Stomach (tissue), 9 donors: ENCODE data around the gene FNDC11. TPM values are rescaled to one million over a fixed set of nuclear protein-coding genes. Genes with fewer than 3 reads are reported as not detected.

ENCODE experiments used
- DNase-seq, 2 donors: peaks; one replicate each; pipeline versions ENCODE4 v3.0.0 to v3.0.0-alpha.2; 2013 to 2019
- H3K27ac ChIP-seq, 5 donors: fragments of 200-600 bp in 4 of 5; sonication (generic) in 4 of 5; one replicate each; pipeline ENCODE4 v1.5.1; 2013 to 2019; ENCODE audit warnings: mild to moderate bottlenecking in 1 of 5, moderate library complexity in 1 of 5
- H3K27me3 ChIP-seq, 3 donors: fragments of 200-600 bp; sonication (generic); one replicate each; pipeline ENCODE4 v1.5.1; 2017 to 2019; ENCODE audit warnings: mixed run types in 1 of 3
- H3K36me3 ChIP-seq, 4 donors: fragments of 200-600 bp; sonication (generic); 1 replicate in 3 of 4; 2 replicates in 1 of 4; pipeline ENCODE4 v1.5.1; 2016 to 2019
- H3K4me1 ChIP-seq, 4 donors: fragments of 200-600 bp; sonication (generic); one replicate each; pipeline ENCODE4 v1.5.1; 2016 to 2019
- H3K4me3 ChIP-seq, 4 donors: fragments of 200-600 bp; sonication (generic) in 3 of 4; one replicate each; pipeline ENCODE4 v1.5.1; 2016 to 2019; ENCODE audit warnings: mild to moderate bottlenecking in 1 of 4
- H3K9me3 ChIP-seq, 4 donors: fragments of 200-600 bp; sonication (generic); one replicate each; pipeline ENCODE4 v1.5.1; 2016 to 2019
- EP300 ChIP-seq: sonication (generic); formaldehyde crosslinking; IDR thresholded peaks from one replicate; pipeline ENCODE4 v1.6.1; 2017; ENCODE audit warnings: antibody characterized with exemption
- POLR2A ChIP-seq, 4 donors: fragments of 450-650 bp; IDR thresholded peaks; one replicate each; pipeline ENCODE4 v1.6.1; 2016; ENCODE audit warnings: antibody characterized with exemption in 4 of 4, control low read depth in 2 of 4, mild to moderate bottlenecking in 1 of 4, moderate library complexity in 1 of 4
- POLR2AphosphoS5 ChIP-seq, 3 donors: sonication (generic); formaldehyde crosslinking; IDR thresholded peaks; one replicate each; pipeline ENCODE4 v1.6.1; 2016; ENCODE audit warnings: antibody characterized with exemption in 3 of 3
- WGBS, 5 donors: extraction: QIAGEN DNeasy Blood & Tissue Kit in 3 of 5; methylation state at CpG; one replicate each; pipeline versions ENCODE4 v1.1.5 to v1.1.7; 2013 to 2018; 5-methylcytosine and 5-hydroxymethylcytosine counted together
- intact Hi-C: fragments of 100-400 bp; cut with DNase I; formaldehyde crosslinking; loops from one replicate; pipeline ENCODE4 v1.15.1; 2023; ENCODE audit warnings: low total_unique reads
- polyA plus RNA-seq, 3 donors: library from polyadenylated mRNA; stranded (reverse); fragments of 200-250 nt; gene quantifications; one replicate each; pipeline ENCODE4 v1.2.3, GENCODE V29; 2013
- total RNA-seq, 5 donors: library from RNA; depleted of rRNA; stranded (reverse); fragments of >200 nt; gene quantifications; one replicate each; pipeline versions ENCODE4 v1.1.0 to v1.2.3, GENCODE V29; 2014 to 2016
- TF ChIP-seq, protein P1 (sequence below), 7 experiments: fragments of 450-650 bp in 4 of 7; fragments of 200-600 bp in 3 of 7; sonication (generic) in 3 of 7; IDR thresholded peaks; one replicate each; pipeline ENCODE4 v1.5.1; 2016 to 2019; ENCODE audit warnings: antibody characterized with exemption in 7 of 7, control low read depth in 2 of 7, mild to moderate bottlenecking in 1 of 7
- donor health status: healthy with polysubstance abuse.
- donor health status: Bipolar disorder and iron deficiency.
- donor health status: healthy.

Gene FNDC11
- total and polyA plus RNA-seq, 8 donors = 0.25 to 3.1 (median 0.55) TPM; not detected in 3

GRCh38 chr20:63580796-63581461 lies 27.0 kb downstream of the FNDC11 start:
- 19 to 55% (median 43%) methylated on average over 10 to 12 of the region's 12 CpGs for WGBS, 5 donors
- TF ChIP-seq EP300 (no peak), POLR2A (IDR thresholded peaks at IDR 0.05) (no peak), POLR2AphosphoS5 (IDR thresholded peaks at IDR 0.05) (no peak)
- TF ChIP-seq, protein P1, sequence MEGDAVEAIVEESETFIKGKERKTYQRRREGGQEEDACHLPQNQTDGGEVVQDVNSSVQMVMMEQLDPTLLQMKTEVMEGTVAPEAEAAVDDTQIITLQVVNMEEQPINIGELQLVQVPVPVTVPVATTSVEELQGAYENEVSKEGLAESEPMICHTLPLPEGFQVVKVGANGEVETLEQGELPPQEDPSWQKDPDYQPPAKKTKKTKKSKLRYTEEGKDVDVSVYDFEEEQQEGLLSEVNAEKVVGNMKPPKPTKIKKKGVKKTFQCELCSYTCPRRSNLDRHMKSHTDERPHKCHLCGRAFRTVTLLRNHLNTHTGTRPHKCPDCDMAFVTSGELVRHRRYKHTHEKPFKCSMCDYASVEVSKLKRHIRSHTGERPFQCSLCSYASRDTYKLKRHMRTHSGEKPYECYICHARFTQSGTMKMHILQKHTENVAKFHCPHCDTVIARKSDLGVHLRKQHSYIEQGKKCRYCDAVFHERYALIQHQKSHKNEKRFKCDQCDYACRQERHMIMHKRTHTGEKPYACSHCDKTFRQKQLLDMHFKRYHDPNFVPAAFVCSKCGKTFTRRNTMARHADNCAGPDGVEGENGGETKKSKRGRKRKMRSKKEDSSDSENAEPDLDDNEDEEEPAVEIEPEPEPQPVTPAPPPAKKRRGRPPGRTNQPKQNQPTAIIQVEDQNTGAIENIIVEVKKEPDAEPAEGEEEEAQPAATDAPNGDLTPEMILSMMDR (IDR thresholded peaks at IDR 0.05) = peak in 1 of 7 experiments; percentile 22
- no peaks in the 10 kb centered on the region for H3K36me3 ChIP-seq
- intact Hi-C loops = no loop called here
- H3K27ac ChIP-seq = no peak overlapping the region
- H3K27me3 ChIP-seq = peaks cover 0 to 14% (median 4%) of the 10 kb centered on the region in 3 donors
- peak; percentile 53 to 80 for DNase-seq
- H3K4me3 ChIP-seq = no peak overlapping the region
- H3K4me1 ChIP-seq = peaks cover 0 to 14% (median 0%) of the 10 kb centered on the region in 4 donors
- H3K9me3 ChIP-seq = no peaks in the 10 kb centered on the region

DNA sequence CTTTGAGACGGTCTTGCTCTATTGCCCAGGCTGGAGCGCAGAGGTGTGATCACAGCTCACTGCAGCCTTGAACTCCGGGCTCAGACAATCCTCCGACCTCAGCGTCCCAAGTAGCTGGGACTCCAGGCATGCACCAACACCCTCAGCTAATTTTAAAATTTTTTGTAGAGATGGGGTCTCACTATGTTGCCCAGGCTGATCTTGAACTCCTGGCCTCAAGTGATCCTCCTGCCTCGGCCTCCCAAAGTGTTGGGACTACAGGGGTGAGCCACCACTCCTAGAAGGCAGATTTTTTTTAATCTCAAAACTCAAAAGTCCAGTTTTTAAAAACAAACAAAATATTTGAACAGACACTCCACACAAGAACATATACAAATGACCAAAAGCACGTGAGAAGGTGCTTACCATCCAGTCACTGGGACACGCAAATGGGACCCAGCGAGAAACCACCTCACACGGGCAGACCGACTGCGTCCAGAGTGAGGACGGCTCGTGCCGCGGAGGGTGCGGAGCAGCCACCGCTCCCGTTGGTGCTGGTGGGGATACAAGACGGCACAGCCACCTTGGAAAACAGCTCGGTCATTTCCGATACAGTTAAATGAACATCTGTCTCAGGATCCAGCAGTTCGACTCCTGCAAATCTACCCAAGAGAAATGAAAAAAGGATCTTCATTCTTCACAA lies 28.6 kb downstream of the FNDC11 start:
- no peak overlapping the region for H3K27ac ChIP-seq

GRCh38 chr20:63585616-63586565 lies 31.9 kb downstream of the FNDC11 start:
- DNase-seq = no peak
- Histone ChIP-seq H3K4me3 (no peak overlapping the region), H3K27me3 (peaks cover 0 to 4% (median 0%) of the 10 kb centered on the region in 3 donors), H3K4me1 (peaks cover 0 to 6% (median 0%) of the 10 kb centered on the region in 4 donors), H3K36me3 (peaks cover 13 to 42% (median 38%) of the 10 kb centered on the region in 4 donors), H3K9me3 (no peaks in the 10 kb centered on the region), H3K27ac (no peak overlapping the region)
- 74 to 84% (median 82%) methylated on average over 22 of the region's 22 CpGs for WGBS, 5 donors
- intact Hi-C loops = no loop called here
- TF ChIP-seq EP300 (no peak), POLR2AphosphoS5 (IDR thresholded peaks at IDR 0.05) (no peak), POLR2A (IDR thresholded peaks at IDR 0.05) (no peak)
- TF ChIP-seq, protein P1 (IDR thresholded peaks at IDR 0.05) = no peak

More for the DNA sequence above, 28.6 kb downstream of the FNDC11 start:
- WGBS, 5 donors = 78 to 87% (median 84%) methylated on average over 23 of the region's 23 CpGs
- H3K9me3 ChIP-seq = no peaks in the 10 kb centered on the region
- H3K36me3 ChIP-seq = peaks cover 0 to 8% (median 5%) of the 10 kb centered on the region in 4 donors
- TF ChIP-seq POLR2A (IDR thresholded peaks at IDR 0.05) (no peak), EP300 (no peak), POLR2AphosphoS5 (IDR thresholded peaks at IDR 0.05) (no peak)
- TF ChIP-seq, protein P1 (IDR thresholded peaks at IDR 0.05) = no peak
- no peak overlapping the region for H3K4me3 ChIP-seq
- intact Hi-C loops = no loop called here
- peaks cover 0 to 14% (median 4%) of the 10 kb centered on the region in 3 donors for H3K27me3 ChIP-seq
- peaks cover 0 to 8% (median 0%) of the 10 kb centered on the region in 4 donors for H3K4me1 ChIP-seq
- DNase-seq = no peak

- peaks cover 19 to 51% (median 47%) of the 10 kb centered on the region in 4 donors for H3K36me3 ChIP-seq
- TF ChIP-seq, protein P1 (IDR thresholded peaks at IDR 0.05) = no peak
- TF ChIP-seq POLR2A (IDR thresholded peaks at IDR 0.05) (no peak), POLR2AphosphoS5 (IDR thresholded peaks at IDR 0.05) (no peak), EP300 (no peak)
- H3K9me3 ChIP-seq = no peaks in the 10 kb centered on the region
- H3K27ac ChIP-seq = no peak overlapping the region
- H3K4me3 ChIP-seq = no peak overlapping the region
- H3K27me3 ChIP-seq = no peaks in the 10 kb centered on the region
- intact Hi-C loops = no loop called here
- DNase-seq = no peak
- WGBS, 5 donors = 86 to 94% (median 90%) methylated on average over 14 to 17 of the region's 17 CpGs
- peaks cover 0 to 6% (median 0%) of the 10 kb centered on the region in 4 donors for H3K4me1 ChIP-seq
Measured at GRCh38 chr20:63586797-63587196, 32.8 kb downstream of the FNDC11 start.
